K562 (cell line): Measurements from ENCODE around the gene RAB26. TPM values are rescaled to one million over a fixed set of nuclear protein-coding genes. Genes with fewer than 3 reads are reported as not detected.
"Not testable (repeated sequence)": the region's sequence is repeated elsewhere in the genome, so short reads cannot be mapped to it uniquely, and the experiment has no call there.

Experiments
- ATAC-seq: fragments of 200-7000 bp; cut with Tn5 transposase; 3 replicates; pipeline ENCODE4 v1.9.1; 2020; ENCODE audit warnings: moderate library complexity
- BruUV-seq: library from RNA; stranded (reverse); fragments of 400-500 nt; replicated peaks from 2 replicates; lab custom pipeline; 2021; lab: Mats Ljungman, UMichigan
- CTCF ChIA-PET: fragments of 300-600 bp; formaldehyde crosslinking; extraction: SDS; loops from one replicate; lab custom pipeline; 2021; ENCODE audit warnings: low intra/inter-chr PET ratio; lab: Yijun Ruan, JAX
- POLR2A ChIA-PET: fragments of 300-600, 350-650 bp; sonication (Branson Sonifier 250); formaldehyde crosslinking; extraction: SDS; loops from one replicate; lab custom pipeline; 2021; ENCODE audit warnings: antibody characterized with exemption, inconsistent platforms; lab: Yijun Ruan, JAX
- DNase-seq, 4 experiments: peaks; one replicate each; pipeline versions ENCODE4 v3.0.0 to v3.0.0-alpha.2; 2011 to 2018; ENCODE audit warnings: low spot score in 3 of 4, mixed read lengths in 3 of 4; ENCODE audit errors: extremely low read depth in 1 of 4
- FAIRE-seq: peaks from 2 replicates; lab custom pipeline; 2011; peaks lifted over from hg19 to GRCh38; lab: Jason Lieb, UNC
- H2AFZ ChIP-seq: 2 replicates; pipeline ENCODE4 v1.6.0; 2011; ENCODE audit warnings: low read depth, low read length, control low read depth, inconsistent platforms
- H3K27ac ChIP-seq: fragments of 200-600 bp; 3 replicates; pipeline ENCODE4 v1.8.0; 2011; ENCODE audit warnings: low read depth, mild to moderate bottlenecking, control low read depth, inconsistent platforms, low read length, moderate library complexity, mixed read lengths; ENCODE audit errors: extremely low read depth
- H3K27me3 ChIP-seq, 2 experiments: fragments of 300-600 bp in 1 of 2; 2 replicates in 1 of 2; 3 replicates in 1 of 2; pipeline versions ENCODE4 v1.6.0 to v1.8.0; 2011; ENCODE audit warnings: inconsistent platforms in 2 of 2, low read length in 2 of 2, mild to moderate bottlenecking in 1 of 2, mixed read lengths in 1 of 2, moderate library complexity in 1 of 2; ENCODE audit not compliant: control insufficient read depth in 2 of 2, insufficient read depth in 2 of 2
- H3K36me3 ChIP-seq: fragments of 300-600 bp; 3 replicates; pipeline ENCODE4 v1.8.0; 2011; ENCODE audit warnings: mild to moderate bottlenecking, low read length, inconsistent platforms; ENCODE audit not compliant: control insufficient read depth, insufficient read depth
- H3K4me1 ChIP-seq, 2 experiments: fragments of 200-600 bp in 1 of 2; replicated peaks in 1 of 2; 2 replicates in 1 of 2; 3 replicates in 1 of 2; pipeline versions ENCODE4 v1.5.1 to v1.8.0; 2011; ENCODE audit warnings: inconsistent platforms in 2 of 2, low read length in 2 of 2, mild to moderate bottlenecking in 1 of 2, mixed read lengths in 1 of 2, moderate library complexity in 1 of 2; ENCODE audit not compliant: control insufficient read depth in 2 of 2, insufficient read depth in 2 of 2
- H3K4me2 ChIP-seq: 2 replicates; pipeline ENCODE4 v1.6.1; 2011; ENCODE audit warnings: low read length, control low read depth, inconsistent platforms, mixed read lengths; ENCODE audit not compliant: insufficient read depth
- H3K4me3 ChIP-seq: fragments of 200-600 bp; sonication (generic), shearing (Covaris generic); 2 replicates; pipeline ENCODE4 v1.5.1; 2016; ENCODE audit warnings: control low read depth, inconsistent platforms
- H3K79me2 ChIP-seq: fragments of 200-600 bp; 3 replicates; pipeline ENCODE4 v1.8.0; 2011; ENCODE audit warnings: low read length, inconsistent platforms; ENCODE audit not compliant: control insufficient read depth, insufficient read depth
- H3K9ac ChIP-seq, 2 experiments: 2 replicates each; pipeline versions ENCODE4 v1.6.0 to v1.6.1; 2011; ENCODE audit warnings: low read depth in 2 of 2, low read length in 2 of 2, control low read depth in 1 of 2, inconsistent platforms in 1 of 2, mild to moderate bottlenecking in 1 of 2, mixed read lengths in 1 of 2; ENCODE audit not compliant: insufficient read depth in 1 of 2
- H3K9me1 ChIP-seq: one replicate; pipeline ENCODE4 v1.6.0; 2011; ENCODE audit warnings: inconsistent platforms, mild to moderate bottlenecking, low read length, moderate library complexity; ENCODE audit not compliant: control insufficient read depth, insufficient read depth
- H3K9me3 ChIP-seq: replicated peaks from 2 replicates; pipeline ENCODE4 v1.5.1; 2011; ENCODE audit warnings: low read depth, low read length, inconsistent platforms; ENCODE audit not compliant: control insufficient read depth, insufficient read depth
- H4K20me1 ChIP-seq: replicated peaks from 2 replicates; pipeline ENCODE4 v1.6.1; 2011; ENCODE audit warnings: low read length, inconsistent platforms, mixed read lengths; ENCODE audit not compliant: control insufficient read depth, insufficient read depth
- POLR2G ChIP-seq: fragments of 200-400 bp; formaldehyde crosslinking; IDR thresholded peaks from 2 replicates; pipeline ENCODE4 v1.6.1; 2017; ENCODE audit warnings: low read depth, mild to moderate bottlenecking, antibody characterized with exemption, low read length, moderate library complexity
- RBM22 ChIP-seq: fragments of 200-400 bp; formaldehyde crosslinking; IDR thresholded peaks from 2 replicates; pipeline ENCODE4 v1.6.1; 2018; ENCODE audit warnings: low read length, low read depth; ENCODE audit not compliant: poor library complexity, severe bottlenecking
- USF1 ChIP-seq: sonication (generic); formaldehyde crosslinking; IDR thresholded peaks from 2 replicates; pipeline ENCODE4 v1.9.0; 2022; ENCODE audit warnings: mild to moderate bottlenecking, missing genetic modification reagents
- WGBS: fragments of 100-300 bp; shearing (Covaris generic); methylation state at CpG from one replicate; pipeline ENCODE4 v1.1.6; 2016; ENCODE audit warnings: low coverage, mixed read lengths; ENCODE audit not compliant: insufficient coverage; ENCODE audit errors: missing lambda C conversion rate; 5-methylcytosine and 5-hydroxymethylcytosine counted together
- in situ Hi-C: fragments of 300-500 bp; cut with MboI; formaldehyde crosslinking; loops from 4 replicates; pipeline ENCODE4 v1.15.0; 2018; ENCODE audit warnings: inconsistent platforms, mixed read lengths
- intact Hi-C: fragments of 100-400 bp; cut with micrococcal nuclease; formaldehyde crosslinking; loops from 2 replicates; pipeline ENCODE4 v1.14.2; 2022
- polyA plus RNA-seq, 8 experiments: library from polyadenylated mRNA; depleted of rRNA in 4 of 8; stranded (reverse) in 5 of 8; unstranded in 3 of 8; fragments of >200 nt; fragmentation: Nextera tagmentation in 2 of 8; fragmentation: Illumina TruSeq in 1 of 8; extraction: Ambion mirVana in 2 of 8; extraction: Trizol in 1 of 8; gene quantifications; 2 replicates each; pipeline versions ENCODE4 v1.2.1 to v1.2.3, GENCODE V29; 2011 to 2014; ENCODE audit warnings: inconsistent platforms in 1 of 8, missing spikeins in 1 of 8
- total RNA-seq, 7 experiments: library from RNA; depleted of rRNA in 6 of 7; stranded (reverse); fragments of >200 nt in 6 of 7; fragmentation: Illumina TruSeq in 2 of 7; extraction: Trizol in 2 of 7; gene quantifications; 2 replicates each; pipeline versions ENCODE4 v1.2.1 to v1.2.3, GENCODE V29; 2011 to 2021; ENCODE audit warnings: low replicate concordance in 1 of 7

The RAB26 gene
- total and polyA plus RNA-seq, 9 of the 15 experiments (the other 6 are each of a cell fraction or from before 2014, with no cell fraction given), result 0.25 to 6.1 (median 2.1) TPM

- intact Hi-C loops, H3K9me3 ChIP-seq, H4K20me1 ChIP-seq, DNase-seq, H3K9ac ChIP-seq, BruUV-seq, H3K27me3 ChIP-seq, H3K4me3 ChIP-seq, H3K9me1 ChIP-seq, H3K36me3 ChIP-seq, CTCF ChIA-PET, FAIRE-seq, POLR2A ChIA-PET, H3K4me2 ChIP-seq, ATAC-seq, H3K27ac ChIP-seq, in situ Hi-C loops, H2AFZ ChIP-seq: not testable (repeated sequence)
- 0 out of 2 replicates have a peak, but pooled peaks have one; percentile 28 for TF ChIP-seq POLR2G
- WGBS, result 96% methylated on average over 10 of the region's 21 CpGs
- H3K4me1 ChIP-seq, result peaks cover 0 to 63% of the 10 kb centered on the region in 2 experiments; a peak in 4 of 5 replicates
- peaks cover 15% of the 10 kb centered on the region for H3K79me2 ChIP-seq
Observed at GRCh38 chr16:2126161-2126743, 22.2 kb upstream of the RAB26 start.

GRCh38 chr16:2126928-2127556, 21.4 kb upstream of the RAB26 start:
- BruUV-seq, POLR2A ChIA-PET, CTCF ChIA-PET, intact Hi-C loops, in situ Hi-C loops, H2AFZ ChIP-seq, FAIRE-seq, H4K20me1 ChIP-seq, DNase-seq, H3K27me3 ChIP-seq, H3K9me1 ChIP-seq, H3K4me2 ChIP-seq, H3K36me3 ChIP-seq, H3K4me3 ChIP-seq, H3K9me3 ChIP-seq, H3K27ac ChIP-seq: not testable (repeated sequence)
- Histone ChIP-seq H3K9ac (peak overlapping the region in 1 of 2 experiments; percentile 58; a peak in 2 of 4 replicates), H3K4me1 (peaks cover 0 to 56% of the 10 kb centered on the region in 2 experiments; a peak in 4 of 5 replicates), H3K79me2 (peaks cover 15% of the 10 kb centered on the region)
- ATAC-seq, result peak; percentile 5
- WGBS, result 83% methylated on average over 25 of the region's 31 CpGs
- peak; percentile 20; the same call in 1 of the 2 replicates for TF ChIP-seq USF1 (CRISPR knock-in tag)
- TF ChIP-seq RBM22, result peak; percentile 38
